ENCODE results near the gene VDAC2. TPM values are rescaled to one million over a fixed set of nuclear protein-coding genes. Genes with fewer than 3 reads are reported as not detected.

Gene VDAC2
- polyA plus RNA-seq, 1 donor from 2014 or later: 291 TPM

DNA sequence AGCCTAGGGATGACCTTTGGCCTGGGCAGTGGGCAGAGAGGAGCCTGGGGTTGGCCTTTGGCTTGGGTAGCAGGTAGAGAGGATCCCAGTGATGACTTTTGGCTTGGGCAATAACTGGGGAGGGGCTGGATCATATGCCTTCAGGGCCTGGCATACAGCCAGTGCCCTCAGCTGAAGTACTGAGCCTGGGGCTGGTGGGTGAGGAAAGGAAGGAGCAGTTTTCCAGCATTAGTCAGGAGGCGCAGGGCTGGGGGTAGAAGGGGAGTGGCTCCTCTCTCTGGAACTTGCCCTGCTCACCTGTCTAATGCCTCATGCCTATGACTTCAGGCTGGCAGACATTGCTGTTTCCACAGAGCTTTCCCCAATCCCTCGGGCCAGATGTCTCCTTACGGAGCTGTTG, 40.3 kb downstream of the VDAC2 start:
- H3F3A ChIP-seq (ENCODE audit: insufficient read depth, low read length, poor library complexity, severe bottlenecking): no peaks in the 10 kb centered on the region
- H4K20me1 ChIP-seq (ENCODE audit: insufficient read depth): no peaks in the 10 kb centered on the region
- no peak overlapping the region for H3K27ac ChIP-seq (ENCODE audit: low read length)
- no peaks in the 10 kb centered on the region for H3K79me2 ChIP-seq (replicated peaks; ENCODE audit: insufficient read depth, low read length)
- no peak overlapping the region for H3K9ac ChIP-seq (ENCODE audit: low read length)
- H3K9me2 ChIP-seq (ENCODE audit: insufficient read depth, low read length): no peaks in the 10 kb centered on the region
- H2AFZ ChIP-seq (ENCODE audit: low read depth, low read length): no peak overlapping the region
- no peaks in the 10 kb centered on the region for H3K27me3 ChIP-seq (ENCODE audit: insufficient read depth, low read depth, low read length)
- no peak overlapping the region for H3K4me3 ChIP-seq (ENCODE audit: low read length)
- no peak overlapping the region for H3K4me2 ChIP-seq (ENCODE audit: low read length)
- no peaks in the 10 kb centered on the region for H3K9me3 ChIP-seq (ENCODE audit: low read length)
- TF ChIP-seq EZH2 (IDR thresholded peaks at IDR 0.05; ENCODE audit: borderline replicate concordance, insufficient read depth, low read length, poor library complexity, severe bottlenecking): no peak
- no peak for TF ChIP-seq SMC3 (conservative IDR thresholded peaks at IDR 0.05; ENCODE audit: poor library complexity)
- no peak for TF ChIP-seq POLR2AphosphoS5 (IDR thresholded peaks at IDR 0.05)
- TF ChIP-seq, protein P1, sequence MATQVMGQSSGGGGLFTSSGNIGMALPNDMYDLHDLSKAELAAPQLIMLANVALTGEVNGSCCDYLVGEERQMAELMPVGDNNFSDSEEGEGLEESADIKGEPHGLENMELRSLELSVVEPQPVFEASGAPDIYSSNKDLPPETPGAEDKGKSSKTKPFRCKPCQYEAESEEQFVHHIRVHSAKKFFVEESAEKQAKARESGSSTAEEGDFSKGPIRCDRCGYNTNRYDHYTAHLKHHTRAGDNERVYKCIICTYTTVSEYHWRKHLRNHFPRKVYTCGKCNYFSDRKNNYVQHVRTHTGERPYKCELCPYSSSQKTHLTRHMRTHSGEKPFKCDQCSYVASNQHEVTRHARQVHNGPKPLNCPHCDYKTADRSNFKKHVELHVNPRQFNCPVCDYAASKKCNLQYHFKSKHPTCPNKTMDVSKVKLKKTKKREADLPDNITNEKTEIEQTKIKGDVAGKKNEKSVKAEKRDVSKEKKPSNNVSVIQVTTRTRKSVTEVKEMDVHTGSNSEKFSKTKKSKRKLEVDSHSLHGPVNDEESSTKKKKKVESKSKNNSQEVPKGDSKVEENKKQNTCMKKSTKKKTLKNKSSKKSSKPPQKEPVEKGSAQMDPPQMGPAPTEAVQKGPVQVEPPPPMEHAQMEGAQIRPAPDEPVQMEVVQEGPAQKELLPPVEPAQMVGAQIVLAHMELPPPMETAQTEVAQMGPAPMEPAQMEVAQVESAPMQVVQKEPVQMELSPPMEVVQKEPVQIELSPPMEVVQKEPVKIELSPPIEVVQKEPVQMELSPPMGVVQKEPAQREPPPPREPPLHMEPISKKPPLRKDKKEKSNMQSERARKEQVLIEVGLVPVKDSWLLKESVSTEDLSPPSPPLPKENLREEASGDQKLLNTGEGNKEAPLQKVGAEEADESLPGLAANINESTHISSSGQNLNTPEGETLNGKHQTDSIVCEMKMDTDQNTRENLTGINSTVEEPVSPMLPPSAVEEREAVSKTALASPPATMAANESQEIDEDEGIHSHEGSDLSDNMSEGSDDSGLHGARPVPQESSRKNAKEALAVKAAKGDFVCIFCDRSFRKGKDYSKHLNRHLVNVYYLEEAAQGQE (IDR thresholded peaks at IDR 0.05; ENCODE audit: borderline replicate concordance): no peak
- no peak for TF ChIP-seq MXI1 (conservative IDR thresholded peaks at IDR 0.05; ENCODE audit: poor library complexity, severe bottlenecking)
- no peak for TF ChIP-seq TAF1 (IDR thresholded peaks at IDR 0.05; ENCODE audit: low read depth)
- TF ChIP-seq EP300 (conservative IDR thresholded peaks at IDR 0.05; ENCODE audit: poor library complexity, severe bottlenecking): no peak
- TF ChIP-seq RAD21 (conservative IDR thresholded peaks at IDR 0.05): no peak
- H3K36me3 ChIP-seq (ENCODE audit: insufficient read depth, low read length): no peaks in the 10 kb centered on the region

DNA sequence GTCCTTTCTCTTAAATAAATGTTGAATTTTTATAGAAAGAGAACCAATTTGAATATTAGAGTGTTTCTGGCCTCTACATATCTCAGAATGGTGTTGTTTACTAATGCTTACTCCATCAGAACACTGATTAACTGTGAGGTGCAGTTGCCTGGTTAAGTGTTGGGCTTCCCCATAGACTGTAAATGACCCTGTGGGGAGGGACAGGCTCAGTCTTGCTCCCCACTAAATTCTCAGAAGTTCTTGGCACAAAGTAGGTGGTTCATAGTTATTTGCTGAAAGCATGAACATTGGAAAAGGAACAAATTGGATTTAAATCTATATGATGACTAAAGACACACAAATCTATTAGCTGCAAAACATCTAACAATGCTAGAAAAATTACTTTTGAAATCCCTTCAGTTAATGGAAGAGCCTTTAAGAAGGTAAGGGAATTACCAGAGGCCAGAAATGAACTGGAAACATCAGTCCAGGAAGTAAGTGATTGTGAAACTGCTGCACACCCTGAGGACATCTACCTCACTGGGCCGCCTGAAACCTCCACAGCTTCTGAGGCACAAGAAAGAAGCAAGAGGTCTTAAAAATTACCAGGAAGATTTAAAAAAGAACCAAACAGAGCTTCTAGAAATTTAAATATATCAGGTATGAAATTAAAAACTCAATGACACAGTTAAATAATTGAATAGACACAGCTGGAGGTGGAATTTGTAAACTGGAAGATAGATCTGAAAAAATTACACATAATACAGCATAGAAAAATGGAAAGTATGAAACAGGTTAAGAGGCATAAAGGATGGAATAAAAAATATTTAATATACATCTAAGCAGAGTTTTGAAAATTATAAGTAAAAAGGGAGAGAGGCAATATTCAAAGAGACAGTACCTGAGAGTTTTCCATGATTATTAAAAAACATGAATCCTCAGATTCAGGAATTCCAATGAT, 43.0 kb downstream of the VDAC2 start:
- Histone ChIP-seq H2AFZ (ENCODE audit: low read depth, low read length) (no peak overlapping the region), H3K9ac (ENCODE audit: low read length) (no peak overlapping the region), H3K9me2 (ENCODE audit: insufficient read depth, low read length) (no peaks in the 10 kb centered on the region), H3F3A (ENCODE audit: insufficient read depth, low read length, poor library complexity, severe bottlenecking) (no peaks in the 10 kb centered on the region), H3K4me3 (ENCODE audit: low read length) (no peak overlapping the region), H3K4me2 (ENCODE audit: low read length) (no peak overlapping the region), H4K20me1 (ENCODE audit: insufficient read depth) (no peaks in the 10 kb centered on the region), H3K27me3 (ENCODE audit: insufficient read depth, low read depth, low read length) (no peaks in the 10 kb centered on the region), H3K36me3 (ENCODE audit: insufficient read depth, low read length) (no peaks in the 10 kb centered on the region), H3K27ac (ENCODE audit: low read length) (no peak overlapping the region), H3K9me3 (ENCODE audit: low read length) (no peaks in the 10 kb centered on the region), H3K79me2 (replicated peaks; ENCODE audit: insufficient read depth, low read length) (no peaks in the 10 kb centered on the region)
- TF ChIP-seq RAD21 (conservative IDR thresholded peaks at IDR 0.05): no peak
- TF ChIP-seq, protein P2, sequence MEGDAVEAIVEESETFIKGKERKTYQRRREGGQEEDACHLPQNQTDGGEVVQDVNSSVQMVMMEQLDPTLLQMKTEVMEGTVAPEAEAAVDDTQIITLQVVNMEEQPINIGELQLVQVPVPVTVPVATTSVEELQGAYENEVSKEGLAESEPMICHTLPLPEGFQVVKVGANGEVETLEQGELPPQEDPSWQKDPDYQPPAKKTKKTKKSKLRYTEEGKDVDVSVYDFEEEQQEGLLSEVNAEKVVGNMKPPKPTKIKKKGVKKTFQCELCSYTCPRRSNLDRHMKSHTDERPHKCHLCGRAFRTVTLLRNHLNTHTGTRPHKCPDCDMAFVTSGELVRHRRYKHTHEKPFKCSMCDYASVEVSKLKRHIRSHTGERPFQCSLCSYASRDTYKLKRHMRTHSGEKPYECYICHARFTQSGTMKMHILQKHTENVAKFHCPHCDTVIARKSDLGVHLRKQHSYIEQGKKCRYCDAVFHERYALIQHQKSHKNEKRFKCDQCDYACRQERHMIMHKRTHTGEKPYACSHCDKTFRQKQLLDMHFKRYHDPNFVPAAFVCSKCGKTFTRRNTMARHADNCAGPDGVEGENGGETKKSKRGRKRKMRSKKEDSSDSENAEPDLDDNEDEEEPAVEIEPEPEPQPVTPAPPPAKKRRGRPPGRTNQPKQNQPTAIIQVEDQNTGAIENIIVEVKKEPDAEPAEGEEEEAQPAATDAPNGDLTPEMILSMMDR (IDR thresholded peaks at IDR 0.05; ENCODE audit: poor library complexity, severe bottlenecking): no peak
- no peak for TF ChIP-seq TAF1 (IDR thresholded peaks at IDR 0.05; ENCODE audit: low read depth)
- TF ChIP-seq POLR2AphosphoS5 (IDR thresholded peaks at IDR 0.05): no peak
- no peak for TF ChIP-seq SMC3 (conservative IDR thresholded peaks at IDR 0.05; ENCODE audit: poor library complexity)
- no peak for TF ChIP-seq EZH2 (IDR thresholded peaks at IDR 0.05; ENCODE audit: borderline replicate concordance, insufficient read depth, low read length, poor library complexity, severe bottlenecking)
- TF ChIP-seq EP300 (conservative IDR thresholded peaks at IDR 0.05; ENCODE audit: poor library complexity, severe bottlenecking): no peak
- no peak for TF ChIP-seq MXI1 (conservative IDR thresholded peaks at IDR 0.05; ENCODE audit: poor library complexity, severe bottlenecking)
- TF ChIP-seq, protein P1 (IDR thresholded peaks at IDR 0.05; ENCODE audit: borderline replicate concordance): no peak

All from neural cell (in vitro differentiated cells).